NCI-H446 (cell line): ENCODE data around the gene MRPL30.
"Not testable (repeated sequence)": the region's sequence is repeated elsewhere in the genome, so short reads cannot be mapped to it uniquely, and the experiment has no call there.

Source experiments
- DNase-seq, 2 experiments: peaks; one replicate each; lab custom pipeline; 2025; lab: John Stamatoyannopoulos, UW

MRPL30 gene

GRCh38 chr2:99180755-99181623 lies at the start of gene MRPL30, which contains the start of gene MITD1:
Gene MRPL30, plus strand, starts transcription at chr2:99181184. Its CDS starts 5,020 bp downstream, at chr2:99186204.
Gene MITD1, minus strand, starts transcription at chr2:99181058. Its CDS starts 77 bp downstream, at chr2:99180981.
- peak; percentile 90 to 95 for DNase-seq

- DNase-seq = not testable (repeated sequence)
Measured at GRCh38 chr2:99135044-99135556, 45.9 kb upstream of the MRPL30 start.

GRCh38 chr2:99139003-99139402 lies 42.0 kb upstream of the MRPL30 start:
- no peak for DNase-seq

GRCh38 chr2:99140056-99140859 lies 40.7 kb upstream of the MRPL30 start:
- DNase-seq = no peak

- DNase-seq = no peak
Measured at GRCh38 chr2:99140860-99141109, 40.2 kb upstream of the MRPL30 start.

- peak; percentile 72 to 88 for DNase-seq
Measured at GRCh38 chr2:99141110-99142108, 39.6 kb upstream of the MRPL30 start, which contains the start of gene C2orf15. Gene C2orf15, plus strand, starts transcription at chr2:99141707. Its CDS starts 8,852 bp downstream, at chr2:99150559.

GRCh38 chr2:99150706-99151105 lies 30.3 kb upstream of the MRPL30 start:
- DNase-seq = no peak

GRCh38 chr2:99152199-99152895 lies 28.6 kb upstream of the MRPL30 start:
- DNase-seq = no peak

GRCh38 chr2:99153921-99154604 lies 26.9 kb upstream of the MRPL30 start:
- DNase-seq = no peak

GRCh38 chr2:99154643-99155536 lies 26.1 kb upstream of the MRPL30 start, which contains the start of the genes LIPT1 and TSGA10:
Gene LIPT1, plus strand, starts transcription at chr2:99154967. Its CDS starts 6,991 bp downstream, at chr2:99161958.
Gene TSGA10, minus strand, starts transcription at chr2:99154942. Its CDS starts 45,503 bp downstream, at chr2:99109439.
- peak; percentile 59 to 91 for DNase-seq

GRCh38 chr2:99156891-99157290 lies 24.1 kb upstream of the MRPL30 start:
- no peak for DNase-seq

- DNase-seq = no peak
Measured at GRCh38 chr2:99158599-99158998, 22.4 kb upstream of the MRPL30 start.

GRCh38 chr2:99159594-99159993 lies 21.4 kb upstream of the MRPL30 start:
- no peak for DNase-seq

- DNase-seq = no peak
Measured at GRCh38 chr2:99166218-99166617, 14.8 kb upstream of the MRPL30 start.

- no peak for DNase-seq
Measured at GRCh38 chr2:99169534-99169933, 11.4 kb upstream of the MRPL30 start.

- no peak for DNase-seq
Measured at GRCh38 chr2:99171377-99172140, 9.4 kb upstream of the MRPL30 start.

GRCh38 chr2:99181624-99182000 lies 628 bp downstream of the MRPL30 start:
- DNase-seq = no peak

GRCh38 chr2:99183025-99183424 lies 2.0 kb downstream of the MRPL30 start:
- no peak for DNase-seq
